Esophagus squamous epithelium (tissue), 4 donors: ENCODE data around the gene ERCC6L2.

Source experiments
- POLR2A ChIP-seq, 4 donors: fragments of 450-650 bp; IDR thresholded peaks; one replicate each; pipeline ENCODE4 v1.6.1; 2017; ENCODE audit warnings: antibody characterized with exemption in 4 of 4, mild to moderate bottlenecking in 4 of 4, moderate library complexity in 3 of 4
- TF ChIP-seq, protein P1 (sequence below), 6 experiments: fragments of 450-650 bp in 4 of 6; fragments of 200-600 bp in 2 of 6; sonication (generic) in 2 of 6; IDR thresholded peaks; one replicate each; pipeline ENCODE4 v1.5.1; 2016 to 2019; ENCODE audit warnings: antibody characterized with exemption in 6 of 6, mild to moderate bottlenecking in 4 of 6, moderate library complexity in 4 of 6

DNA sequence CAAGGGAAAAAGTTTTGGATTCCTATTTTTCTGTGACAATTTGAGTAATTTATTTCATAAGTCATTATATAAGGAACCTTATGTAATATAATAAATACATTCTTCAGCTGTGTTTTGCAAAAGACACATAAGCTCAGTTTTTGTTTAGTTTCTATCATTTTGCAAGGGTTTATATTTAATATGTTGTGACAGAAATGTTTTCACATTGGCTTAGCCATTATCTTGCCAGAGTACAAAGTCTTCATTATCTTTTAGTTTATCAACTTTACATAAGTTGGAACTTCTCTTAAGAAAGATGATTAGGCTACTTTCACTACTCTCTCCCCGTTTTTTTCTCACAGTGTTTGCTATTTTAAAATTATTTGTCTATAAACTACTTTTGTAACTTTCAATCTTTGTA lies 54.8 kb downstream of the ERCC6L2 start:
- TF ChIP-seq, protein P1, sequence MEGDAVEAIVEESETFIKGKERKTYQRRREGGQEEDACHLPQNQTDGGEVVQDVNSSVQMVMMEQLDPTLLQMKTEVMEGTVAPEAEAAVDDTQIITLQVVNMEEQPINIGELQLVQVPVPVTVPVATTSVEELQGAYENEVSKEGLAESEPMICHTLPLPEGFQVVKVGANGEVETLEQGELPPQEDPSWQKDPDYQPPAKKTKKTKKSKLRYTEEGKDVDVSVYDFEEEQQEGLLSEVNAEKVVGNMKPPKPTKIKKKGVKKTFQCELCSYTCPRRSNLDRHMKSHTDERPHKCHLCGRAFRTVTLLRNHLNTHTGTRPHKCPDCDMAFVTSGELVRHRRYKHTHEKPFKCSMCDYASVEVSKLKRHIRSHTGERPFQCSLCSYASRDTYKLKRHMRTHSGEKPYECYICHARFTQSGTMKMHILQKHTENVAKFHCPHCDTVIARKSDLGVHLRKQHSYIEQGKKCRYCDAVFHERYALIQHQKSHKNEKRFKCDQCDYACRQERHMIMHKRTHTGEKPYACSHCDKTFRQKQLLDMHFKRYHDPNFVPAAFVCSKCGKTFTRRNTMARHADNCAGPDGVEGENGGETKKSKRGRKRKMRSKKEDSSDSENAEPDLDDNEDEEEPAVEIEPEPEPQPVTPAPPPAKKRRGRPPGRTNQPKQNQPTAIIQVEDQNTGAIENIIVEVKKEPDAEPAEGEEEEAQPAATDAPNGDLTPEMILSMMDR (IDR thresholded peaks at IDR 0.05) = no peak
- TF ChIP-seq POLR2A (IDR thresholded peaks at IDR 0.05) = no peak
